Skeletal muscle tissue (tissue), 4 donors: ENCODE data around the gene CD81. TPM values are rescaled to one million over a fixed set of nuclear protein-coding genes. Genes with fewer than 3 reads are reported as not detected.

Source experiments
- H3K27ac ChIP-seq: one replicate; pipeline ENCODE4 v1.7.0; 2013; ENCODE audit warnings: mild to moderate bottlenecking, low read depth, low read length, inconsistent platforms
- H3K27me3 ChIP-seq, 3 donors: one replicate each; pipeline ENCODE4 v1.7.0; 2013; ENCODE audit warnings: low read length in 3 of 3; ENCODE audit not compliant: control insufficient read depth in 3 of 3, insufficient read depth in 3 of 3
- H3K36me3 ChIP-seq, 3 donors: one replicate each; pipeline ENCODE4 v1.7.0; 2013; ENCODE audit warnings: low read length in 3 of 3; ENCODE audit not compliant: control insufficient read depth in 3 of 3, insufficient read depth in 3 of 3
- H3K4me1 ChIP-seq, 3 donors: one replicate each; pipeline ENCODE4 v1.7.0; 2013; ENCODE audit warnings: low read length in 3 of 3, mild to moderate bottlenecking in 3 of 3; ENCODE audit not compliant: control insufficient read depth in 3 of 3, insufficient read depth in 3 of 3
- H3K4me3 ChIP-seq, 3 donors: one replicate each; pipeline ENCODE4 v1.7.0; 2013; ENCODE audit warnings: low read length in 3 of 3
- H3K9ac ChIP-seq, 3 donors: one replicate each; pipeline ENCODE4 v1.7.0; 2013; ENCODE audit warnings: low read length in 3 of 3, mild to moderate bottlenecking in 3 of 3, moderate library complexity in 2 of 3, low read depth in 1 of 3
- H3K9me3 ChIP-seq, 3 donors: one replicate each; pipeline ENCODE4 v1.7.0; 2013; ENCODE audit warnings: low read length in 3 of 3; ENCODE audit not compliant: control insufficient read depth in 3 of 3
- total RNA-seq: library from RNA; depleted of rRNA; stranded (reverse); fragments of >200 nt; gene quantifications from one replicate; pipeline ENCODE4 v1.2.3, GENCODE V29; 2014
- donor health status: Osteomylitis.

CD81 gene
- total RNA-seq, 1 donor from 2014 or later = 221 TPM

- Histone ChIP-seq H3K9ac (no peak overlapping the region), H3K36me3 (no peaks in the 10 kb centered on the region), H3K9me3 (no peaks in the 10 kb centered on the region), H3K27ac (no peak overlapping the region), H3K4me3 (no peak overlapping the region), H3K4me1 (peaks cover 0 to 4% (median 0%) of the 10 kb centered on the region in 3 donors), H3K27me3 (peaks cover 0 to 12% (median 9%) of the 10 kb centered on the region in 3 donors)
These were observed 33.5 kb downstream of the CD81 start for GRCh38 chr11:2410616-2411015.

DNA sequence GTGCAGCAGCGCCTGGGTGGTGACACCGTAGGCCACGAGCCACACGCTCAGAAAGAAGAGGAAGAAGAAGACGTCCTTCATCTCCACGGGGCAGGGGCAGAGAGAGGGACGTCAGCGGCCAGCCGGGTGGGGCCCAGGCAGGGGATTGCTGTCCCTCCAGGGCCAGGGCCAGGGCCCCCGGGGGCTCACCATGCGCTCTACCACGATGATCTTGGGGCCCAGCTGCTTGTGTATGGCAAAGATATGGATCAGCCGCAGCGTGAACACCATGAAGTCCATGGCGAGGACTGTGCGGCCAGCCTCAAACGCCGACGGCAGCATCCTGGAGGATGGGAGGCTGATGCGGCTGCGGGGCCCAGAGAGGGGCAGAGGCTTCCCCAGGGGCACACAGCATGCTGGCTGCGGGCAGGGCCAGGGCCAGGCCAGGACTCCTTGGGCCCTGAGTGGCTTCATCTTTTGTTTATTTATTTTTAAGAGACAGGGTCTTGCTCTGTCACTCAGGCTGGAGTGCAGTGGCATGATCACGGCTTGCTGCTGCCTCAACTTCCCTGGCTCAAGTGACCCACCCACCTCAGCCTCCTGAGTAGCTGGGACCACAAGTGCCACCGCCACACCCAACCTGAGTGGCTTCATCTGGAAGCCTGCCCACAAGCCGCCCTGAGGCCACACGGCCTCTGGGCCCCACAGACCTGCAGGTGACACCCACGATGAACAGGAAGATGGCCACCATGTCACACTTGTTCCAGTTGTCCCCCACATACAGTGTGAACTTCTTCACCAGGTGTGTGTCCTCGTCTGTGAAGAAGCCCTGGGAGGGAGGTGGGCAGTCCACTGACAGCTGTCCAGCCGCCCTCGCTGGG, 34.6 kb downstream of the CD81 start:
- Histone ChIP-seq H3K36me3 (no peaks in the 10 kb centered on the region), H3K9me3 (no peaks in the 10 kb centered on the region), H3K27ac (no peak overlapping the region), H3K9ac (no peak overlapping the region), H3K4me1 (peaks cover 0 to 4% (median 0%) of the 10 kb centered on the region in 3 donors), H3K27me3 (peaks cover 0 to 19% (median 15%) of the 10 kb centered on the region in 3 donors), H3K4me3 (no peak overlapping the region)

DNA sequence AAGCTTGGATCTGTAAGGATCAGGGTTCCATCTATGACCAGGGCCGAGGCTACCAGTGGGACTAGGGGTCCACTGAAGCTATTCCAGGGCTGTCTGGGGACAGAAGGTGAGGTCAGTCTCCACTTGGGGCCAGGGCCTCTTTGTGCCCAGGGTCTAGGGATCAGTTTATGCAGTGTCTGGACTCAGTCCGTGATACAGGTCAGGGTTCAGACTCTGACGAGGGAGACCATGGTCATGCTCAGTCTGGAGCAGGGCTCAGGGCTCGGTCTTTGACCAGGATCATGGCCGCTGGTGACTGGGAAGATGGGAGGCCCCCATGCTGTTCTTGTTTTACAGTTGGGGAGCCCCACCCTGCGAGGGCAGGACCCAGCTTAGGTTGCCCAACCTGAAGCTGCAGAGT, 35.2 kb downstream of the CD81 start:
- Histone ChIP-seq H3K4me1 (peaks cover 0 to 4% (median 0%) of the 10 kb centered on the region in 3 donors), H3K4me3 (no peak overlapping the region), H3K27ac (no peak overlapping the region), H3K9ac (no peak overlapping the region), H3K9me3 (no peaks in the 10 kb centered on the region), H3K27me3 (peaks cover 0 to 19% (median 15%) of the 10 kb centered on the region in 3 donors), H3K36me3 (no peaks in the 10 kb centered on the region)

GRCh38 chr11:2413742-2414579, 36.9 kb downstream of the CD81 start:
- H3K9me3 ChIP-seq = no peaks in the 10 kb centered on the region

DNA sequence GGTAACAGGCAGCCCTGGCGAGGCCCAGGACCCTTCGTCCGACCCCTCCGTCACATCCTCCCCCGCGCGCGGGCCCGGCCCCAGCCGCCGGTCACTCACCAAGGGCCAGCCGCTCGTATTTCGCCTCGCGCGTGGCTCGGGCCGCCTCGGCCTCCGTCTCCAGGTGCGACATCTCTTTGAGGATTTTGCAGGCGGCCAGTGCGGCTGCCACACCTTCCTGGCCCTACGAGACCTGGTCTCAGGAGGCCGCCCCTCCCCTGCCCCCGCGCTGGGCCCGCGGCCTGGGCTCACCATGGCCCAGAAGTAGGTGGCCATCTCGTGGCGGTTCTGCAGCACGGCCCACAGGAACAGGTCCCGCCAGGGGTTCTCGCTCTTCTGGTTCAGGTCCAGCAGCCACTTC, 37.5 kb downstream of the CD81 start:
- no peak overlapping the region for H3K4me3 ChIP-seq
- no peaks in the 10 kb centered on the region for H3K9me3 ChIP-seq
- no peak overlapping the region for H3K27ac ChIP-seq
- no peak overlapping the region for H3K9ac ChIP-seq
- no peaks in the 10 kb centered on the region for H3K36me3 ChIP-seq
- H3K4me1 ChIP-seq = peaks cover 0 to 4% (median under 1%) of the 10 kb centered on the region in 3 donors
- H3K27me3 ChIP-seq = peaks cover 0 to 15% (median 12%) of the 10 kb centered on the region in 3 donors

More at GRCh38 chr11:2413742-2414579, 36.9 kb downstream of the CD81 start:
- H3K27me3 ChIP-seq = peaks cover 0 to 16% (median 15%) of the 10 kb centered on the region in 3 donors
- H3K27ac ChIP-seq = no peak overlapping the region
- H3K4me3 ChIP-seq = no peak overlapping the region
- peak overlapping the region in 1 of 3 donors; percentile 40 for H3K9ac ChIP-seq
- no peaks in the 10 kb centered on the region for H3K36me3 ChIP-seq
- peaks cover 0 to 4% (median 0%) of the 10 kb centered on the region in 3 donors for H3K4me1 ChIP-seq

- Histone ChIP-seq H3K9ac (no peak overlapping the region), H3K36me3 (no peaks in the 10 kb centered on the region), H3K27me3 (peaks cover 0 to 15% (median 12%) of the 10 kb centered on the region in 3 donors), H3K9me3 (no peaks in the 10 kb centered on the region), H3K4me1 (peaks cover 4% of the 10 kb centered on the region in 3 donors), H3K4me3 (no peak overlapping the region), H3K27ac (no peak overlapping the region)
These were observed 38.1 kb downstream of the CD81 start for GRCh38 chr11:2415171-2415570.

GRCh38 chr11:2415601-2416380, 38.7 kb downstream of the CD81 start:
- H3K4me3 ChIP-seq = no peak overlapping the region
- no peak overlapping the region for H3K9ac ChIP-seq
- no peaks in the 10 kb centered on the region for H3K9me3 ChIP-seq
- peaks cover 4 to 9% (median 8%) of the 10 kb centered on the region in 3 donors for H3K4me1 ChIP-seq
- H3K27me3 ChIP-seq = peaks cover 0 to 15% (median 10%) of the 10 kb centered on the region in 3 donors
- no peaks in the 10 kb centered on the region for H3K36me3 ChIP-seq
- H3K27ac ChIP-seq = no peak overlapping the region

DNA sequence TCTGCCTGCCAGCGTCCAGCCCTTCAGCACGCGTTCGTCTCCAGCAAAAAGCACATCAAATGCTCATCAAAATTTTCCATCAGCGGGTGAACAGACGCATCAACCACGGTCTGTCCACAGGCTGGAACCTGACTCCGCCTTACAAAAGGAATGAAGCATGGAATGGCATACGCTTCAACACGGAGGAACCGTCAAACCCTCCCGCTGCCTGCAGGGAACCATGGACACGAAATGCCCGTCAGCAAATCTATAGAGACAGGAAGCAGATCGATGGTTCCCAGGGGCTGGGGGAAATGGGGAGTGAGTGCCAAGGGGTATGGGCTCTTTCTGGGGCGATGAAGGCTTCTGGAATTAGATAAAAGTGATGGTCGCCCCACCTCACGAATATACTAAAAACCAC, 39.7 kb downstream of the CD81 start:
- no peaks in the 10 kb centered on the region for H3K9me3 ChIP-seq
- H3K4me1 ChIP-seq = peaks cover 4 to 11% (median 8%) of the 10 kb centered on the region in 3 donors
- H3K27ac ChIP-seq = no peak overlapping the region
- H3K27me3 ChIP-seq = peaks cover 0 to 21% (median 7%) of the 10 kb centered on the region in 3 donors
- no peak overlapping the region for H3K4me3 ChIP-seq
- no peak overlapping the region for H3K9ac ChIP-seq
- H3K36me3 ChIP-seq = no peaks in the 10 kb centered on the region

GRCh38 chr11:2417856-2418692, 41.0 kb downstream of the CD81 start:
- peaks cover 0 to 21% (median 7%) of the 10 kb centered on the region in 3 donors for H3K27me3 ChIP-seq
- no peak overlapping the region for H3K27ac ChIP-seq
- no peak overlapping the region for H3K4me3 ChIP-seq
- H3K36me3 ChIP-seq = no peaks in the 10 kb centered on the region
- H3K9me3 ChIP-seq = no peaks in the 10 kb centered on the region
- H3K9ac ChIP-seq = peak overlapping the region in 1 of 3 donors; percentile 8
- H3K4me1 ChIP-seq = peaks cover 4 to 11% (median 8%) of the 10 kb centered on the region in 3 donors
